ENCODE measurements around the gene LRRC72. TPM values are rescaled to one million over a fixed set of nuclear protein-coding genes. Genes with fewer than 3 reads are reported as not detected.

The LRRC72 gene
- total RNA-seq, 1 donor from 2014 or later, result not detected

GRCh38 chr7:16571941-16572340 is 45.3 kb downstream of the LRRC72 start:
- H3K27me3 Mint-ChIP-seq (ENCODE audit: unreplicated experiment), result no peaks in the 10 kb centered on the region
- no peaks in the 10 kb centered on the region for H3K36me3 Mint-ChIP-seq (ENCODE audit: unreplicated experiment)
- no peak overlapping the region for H3K27ac Mint-ChIP-seq (ENCODE audit: unreplicated experiment)
- no peaks in the 10 kb centered on the region for H3K4me1 Mint-ChIP-seq (ENCODE audit: low read depth, unreplicated experiment)
- no peak overlapping the region for H3K4me3 Mint-ChIP-seq (ENCODE audit: unreplicated experiment)
- no peaks in the 10 kb centered on the region for H3K9me3 Mint-ChIP-seq (ENCODE audit: unreplicated experiment)
- TF ChIP-seq CTCF (IDR thresholded peaks at IDR 0.05; ENCODE audit: partially characterized antibody, unreplicated experiment), result no peak
- DNase-seq, result no peak

- H3K36me3 Mint-ChIP-seq (ENCODE audit: unreplicated experiment), result no peaks in the 10 kb centered on the region
- H3K4me1 Mint-ChIP-seq (ENCODE audit: low read depth, unreplicated experiment), result peaks cover 18% of the 10 kb centered on the region
- H3K9me3 Mint-ChIP-seq (ENCODE audit: unreplicated experiment), result peaks cover under 1% of the 10 kb centered on the region
- TF ChIP-seq CTCF (IDR thresholded peaks at IDR 0.05; ENCODE audit: partially characterized antibody, unreplicated experiment), result no peak
- H3K27me3 Mint-ChIP-seq (ENCODE audit: unreplicated experiment), result no peaks in the 10 kb centered on the region
- DNase-seq, result no peak
- no peak overlapping the region for H3K27ac Mint-ChIP-seq (ENCODE audit: unreplicated experiment)
- H3K4me3 Mint-ChIP-seq (ENCODE audit: unreplicated experiment), result no peak overlapping the region
Measured at GRCh38 chr7:16579216-16579615, 52.6 kb downstream of the LRRC72 start.

GRCh38 chr7:16581286-16581685 is 54.7 kb downstream of the LRRC72 start:
- Mint-ChIP-seq H3K36me3 (ENCODE audit: unreplicated experiment) (peaks cover 4% of the 10 kb centered on the region), H3K4me3 (ENCODE audit: unreplicated experiment) (no peak overlapping the region), H3K27ac (ENCODE audit: unreplicated experiment) (no peak overlapping the region), H3K4me1 (ENCODE audit: low read depth, unreplicated experiment) (peaks cover 18% of the 10 kb centered on the region), H3K27me3 (ENCODE audit: unreplicated experiment) (no peaks in the 10 kb centered on the region), H3K9me3 (ENCODE audit: unreplicated experiment) (peaks cover 5% of the 10 kb centered on the region)
- TF ChIP-seq CTCF (IDR thresholded peaks at IDR 0.05; ENCODE audit: partially characterized antibody, unreplicated experiment), result no peak
- no peak for DNase-seq

GRCh38 chr7:16583834-16584233 is 57.2 kb downstream of the LRRC72 start:
- no peak for TF ChIP-seq CTCF (IDR thresholded peaks at IDR 0.05; ENCODE audit: partially characterized antibody, unreplicated experiment)
- no peaks in the 10 kb centered on the region for H3K27me3 Mint-ChIP-seq (ENCODE audit: unreplicated experiment)
- no peak overlapping the region for H3K27ac Mint-ChIP-seq (ENCODE audit: unreplicated experiment)
- H3K4me1 Mint-ChIP-seq (ENCODE audit: low read depth, unreplicated experiment), result peaks cover 20% of the 10 kb centered on the region
- no peak for DNase-seq
- peaks cover 4% of the 10 kb centered on the region for H3K36me3 Mint-ChIP-seq (ENCODE audit: unreplicated experiment)
- peaks cover 5% of the 10 kb centered on the region for H3K9me3 Mint-ChIP-seq (ENCODE audit: unreplicated experiment)
- H3K4me3 Mint-ChIP-seq (ENCODE audit: unreplicated experiment), result no peak overlapping the region

- Mint-ChIP-seq H3K27ac (ENCODE audit: unreplicated experiment) (no peak overlapping the region), H3K9me3 (ENCODE audit: unreplicated experiment) (peaks cover 5% of the 10 kb centered on the region), H3K36me3 (ENCODE audit: unreplicated experiment) (peaks cover 4% of the 10 kb centered on the region), H3K4me1 (ENCODE audit: low read depth, unreplicated experiment) (peaks cover 20% of the 10 kb centered on the region), H3K4me3 (ENCODE audit: unreplicated experiment) (no peak overlapping the region), H3K27me3 (ENCODE audit: unreplicated experiment) (no peaks in the 10 kb centered on the region)
- no peak for DNase-seq
- no peak for TF ChIP-seq CTCF (IDR thresholded peaks at IDR 0.05; ENCODE audit: partially characterized antibody, unreplicated experiment)
Measured at GRCh38 chr7:16585540-16585939, 58.9 kb downstream of the LRRC72 start.
